Measurements from ENCODE around the gene CCR7.
"Not testable (repeated sequence)": the region's sequence is repeated elsewhere in the genome, so short reads cannot be mapped to it uniquely, and the experiment has no call there.

The CCR7 gene

GRCh38 chr17:40577611-40578065 is 12.4 kb upstream of the CCR7 start:
- no peak overlapping the region for H3K4me3 ChIP-seq (ENCODE audit: control insufficient read depth, low read depth, low read length)
- TF ChIP-seq CTCF (IDR thresholded peaks at IDR 0.05; ENCODE audit: control insufficient read depth, insufficient read depth, low read depth, low read length, missing control alignments) = no peak
- no peak for DNase-seq (ENCODE audit: low read depth)

- DNase-seq (ENCODE audit: low read depth) = no peak
- H3K4me3 ChIP-seq (ENCODE audit: control insufficient read depth, low read depth, low read length) = no peak overlapping the region
- TF ChIP-seq CTCF (IDR thresholded peaks at IDR 0.05; ENCODE audit: control insufficient read depth, insufficient read depth, low read depth, low read length, missing control alignments) = no peak
Observed at GRCh38 chr17:40576113-40576740, 11.0 kb upstream of the CCR7 start.

- no peak for DNase-seq (ENCODE audit: low read depth)
Observed at GRCh38 chr17:40574292-40574691, 9.0 kb upstream of the CCR7 start.

GRCh38 chr17:40572245-40572993 is 7.1 kb upstream of the CCR7 start:
- not testable (repeated sequence) for H3K4me3 ChIP-seq (ENCODE audit: control insufficient read depth, low read depth, low read length)

More at GRCh38 chr17:40574292-40574691, 9.0 kb upstream of the CCR7 start:
- H3K4me3 ChIP-seq (ENCODE audit: control insufficient read depth, low read depth, low read length) = no peak overlapping the region
- TF ChIP-seq CTCF (IDR thresholded peaks at IDR 0.05; ENCODE audit: control insufficient read depth, insufficient read depth, low read depth, low read length, missing control alignments) = no peak

GRCh38 chr17:40568074-40568836 is 3.0 kb upstream of the CCR7 start:
- no peak overlapping the region for H3K4me3 ChIP-seq (ENCODE audit: control insufficient read depth, low read depth, low read length)
- DNase-seq (ENCODE audit: low read depth) = no peak
- no peak for TF ChIP-seq CTCF (IDR thresholded peaks at IDR 0.05; ENCODE audit: control insufficient read depth, insufficient read depth, low read depth, low read length, missing control alignments)

More at GRCh38 chr17:40572245-40572993, 7.1 kb upstream of the CCR7 start:
- DNase-seq (ENCODE audit: low read depth) = not testable (repeated sequence)

GRCh38 chr17:40567377-40567776 is 2.1 kb upstream of the CCR7 start:
- no peak overlapping the region for H3K4me3 ChIP-seq (ENCODE audit: control insufficient read depth, low read depth, low read length)
- TF ChIP-seq CTCF (IDR thresholded peaks at IDR 0.05; ENCODE audit: control insufficient read depth, insufficient read depth, low read depth, low read length, missing control alignments) = no peak
- no peak for DNase-seq (ENCODE audit: low read depth)

Measured in AG09309 (cell line).